T-helper 22 cell (primary cell): Measurements from ENCODE around the gene WDR27.
"Not testable (repeated sequence)": the region's sequence is repeated elsewhere in the genome, so short reads cannot be mapped to it uniquely, and the experiment has no call there.

ENCODE experiments used
- DNase-seq: peaks from one replicate; pipeline ENCODE4 v3.0.0-alpha.2; 2020; ENCODE audit warnings: low read depth

The WDR27 gene

GRCh38 chr6:169434554-169434953, 267.3 kb downstream of the WDR27 start:
- DNase-seq: not testable (repeated sequence)

- no peak for DNase-seq
These were observed 272.8 kb downstream of the WDR27 start for GRCh38 chr6:169429001-169429400.

GRCh38 chr6:169428532-169428931, 273.3 kb downstream of the WDR27 start:
- DNase-seq: no peak

- no peak for DNase-seq
These were observed 274.0 kb downstream of the WDR27 start for GRCh38 chr6:169427856-169428255.

- DNase-seq: no peak
These were observed 275.2 kb downstream of the WDR27 start for GRCh38 chr6:169426611-169427010.

- no peak for DNase-seq
These were observed 276.0 kb downstream of the WDR27 start for GRCh38 chr6:169425628-169426370.

- no peak for DNase-seq
These were observed 277.0 kb downstream of the WDR27 start for GRCh38 chr6:169424821-169425240.

- no peak for DNase-seq
These were observed 277.6 kb downstream of the WDR27 start for GRCh38 chr6:169424149-169424804.

GRCh38 chr6:169421586-169422264, 280.1 kb downstream of the WDR27 start:
- DNase-seq: no peak

GRCh38 chr6:169420912-169421543, 280.8 kb downstream of the WDR27 start:
- no peak for DNase-seq

GRCh38 chr6:169417101-169417500, 284.7 kb downstream of the WDR27 start:
- DNase-seq: no peak

- no peak for DNase-seq
These were observed 285.6 kb downstream of the WDR27 start for GRCh38 chr6:169416249-169416648.

GRCh38 chr6:169415179-169415578, 286.6 kb downstream of the WDR27 start:
- no peak for DNase-seq

GRCh38 chr6:169411722-169412121, 290.1 kb downstream of the WDR27 start:
- no peak for DNase-seq

GRCh38 chr6:169411296-169411695, 290.5 kb downstream of the WDR27 start:
- DNase-seq: no peak

- no peak for DNase-seq
These were observed 292.0 kb downstream of the WDR27 start for GRCh38 chr6:169409742-169410312.

- DNase-seq: no peak
These were observed 294.5 kb downstream of the WDR27 start for GRCh38 chr6:169407325-169407724.
